Measurements from ENCODE around the gene RABAC1.

GRCh38 chr19:41915021-41915775, 43.9 kb downstream of the RABAC1 start:
- TF ChIP-seq CTCF (IDR thresholded peaks at IDR 0.05; ENCODE audit: low read depth, low read length, poor library complexity, severe bottlenecking): no peak
- no peak for TF ChIP-seq EZH2phosphoT487 (IDR thresholded peaks at IDR 0.05; ENCODE audit: borderline replicate concordance, low read length)

Data from DOHH2 (cell line).